Thoracic aorta endothelial cell (primary cell): ENCODE results near the gene EXO5. TPM values are rescaled to one million over a fixed set of nuclear protein-coding genes. Genes with fewer than 3 reads are reported as not detected.

ENCODE experiments used
- small RNA-seq: library from RNA; depleted of rRNA; stranded (forward); fragments of <200 nt; gene quantifications from one replicate; pipeline ENCODE3, GENCODE V24; 2012
- total RNA-seq: library from RNA; depleted of rRNA; stranded (reverse); fragments of >200 nt; gene quantifications from 2 replicates; pipeline ENCODE4 v1.2.3, GENCODE V29; 2012

Gene EXO5, protein sequence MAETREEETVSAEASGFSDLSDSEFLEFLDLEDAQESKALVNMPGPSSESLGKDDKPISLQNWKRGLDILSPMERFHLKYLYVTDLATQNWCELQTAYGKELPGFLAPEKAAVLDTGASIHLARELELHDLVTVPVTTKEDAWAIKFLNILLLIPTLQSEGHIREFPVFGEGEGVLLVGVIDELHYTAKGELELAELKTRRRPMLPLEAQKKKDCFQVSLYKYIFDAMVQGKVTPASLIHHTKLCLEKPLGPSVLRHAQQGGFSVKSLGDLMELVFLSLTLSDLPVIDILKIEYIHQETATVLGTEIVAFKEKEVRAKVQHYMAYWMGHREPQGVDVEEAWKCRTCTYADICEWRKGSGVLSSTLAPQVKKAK
- 9.7 and 11.0 TPM in 2 replicates for total RNA-seq

DNA sequence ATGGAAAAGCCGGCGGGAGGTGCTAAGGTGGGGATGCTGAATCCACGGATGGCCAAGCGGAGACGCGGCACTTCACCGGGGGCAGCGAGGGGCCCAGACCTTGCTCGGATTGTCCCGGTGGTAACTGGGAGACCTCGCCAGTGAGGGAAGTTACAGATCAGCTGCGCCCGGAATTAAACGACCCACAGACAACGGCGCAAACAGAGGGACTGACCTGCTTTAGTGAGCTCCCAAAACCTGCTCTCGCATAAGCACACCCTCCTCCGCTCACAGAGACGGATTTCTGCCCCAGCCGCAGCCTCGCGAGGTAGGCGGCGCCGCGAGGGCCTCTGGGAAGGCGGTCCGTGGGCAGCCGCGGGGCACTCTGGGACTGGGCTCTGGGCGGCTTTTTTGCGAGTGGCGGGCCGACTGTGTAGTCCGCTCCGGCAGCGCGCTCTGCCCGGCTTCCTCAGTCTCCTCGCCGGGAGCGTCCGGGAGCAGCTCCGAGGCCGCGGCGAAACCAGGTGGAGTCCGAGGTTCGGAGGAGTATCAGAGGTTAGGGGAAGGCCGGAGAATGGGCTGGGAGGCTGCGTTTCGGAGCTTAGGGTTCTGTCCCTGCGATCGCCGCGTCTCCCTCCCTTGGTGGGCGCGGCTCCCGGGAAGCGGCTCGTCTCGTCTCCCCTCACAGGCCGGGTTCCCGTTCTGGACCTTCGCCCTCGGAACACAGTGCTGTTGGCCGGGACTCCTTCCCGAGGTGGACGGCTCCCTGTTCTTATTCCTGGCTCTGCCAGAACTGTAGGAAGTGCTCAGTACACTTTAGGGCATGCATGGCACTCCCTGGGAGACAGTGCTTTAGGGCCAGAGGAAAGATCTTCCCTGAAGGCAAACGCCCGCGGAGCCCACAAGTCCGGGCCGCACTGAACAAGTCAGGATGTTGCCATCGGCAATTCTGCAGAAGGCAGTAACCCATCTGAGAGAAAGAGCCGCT, at the start of gene EXO5:
Gene EXO5 (plus strand): TSS at position 393 of the 967 bp plus-strand sequence. CDS start 5,778 bp downstream, outside the sequence.

DNA sequence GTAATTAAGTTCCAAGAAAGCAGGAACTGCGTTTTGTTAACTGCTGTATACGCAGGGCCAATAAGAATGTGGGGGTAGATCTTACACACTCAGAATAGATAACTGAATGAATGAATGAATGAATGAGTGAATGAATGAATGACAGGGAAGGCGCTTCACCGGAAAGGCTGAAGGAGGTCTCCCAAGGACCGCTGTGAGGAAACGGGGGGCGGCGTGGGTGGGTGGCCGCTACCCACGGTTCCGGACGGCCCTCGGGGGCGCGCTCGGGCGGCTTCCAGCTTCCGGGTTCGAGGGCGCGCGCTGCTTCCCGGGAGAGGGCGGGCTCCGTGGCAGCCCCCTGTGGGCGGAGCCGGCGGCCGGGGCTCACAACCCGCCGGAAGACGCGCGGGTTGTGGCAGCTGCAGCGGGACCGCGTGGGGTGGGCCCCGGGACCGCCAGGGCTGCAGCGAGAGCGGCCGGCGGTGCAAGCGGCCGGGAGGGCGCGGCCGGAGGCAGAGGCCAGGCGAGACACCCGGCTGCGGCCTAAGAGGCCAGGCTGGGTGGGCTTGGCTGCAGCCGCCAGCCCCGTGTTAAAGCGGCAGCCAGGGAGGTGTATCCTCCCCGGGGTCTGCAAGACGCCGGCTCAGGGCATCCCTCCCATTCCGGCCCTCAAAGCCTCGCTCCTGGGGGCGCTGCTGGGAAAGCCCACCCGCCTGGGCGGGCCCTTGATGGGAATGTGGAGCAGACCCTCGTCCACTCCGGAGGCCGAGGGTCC, 31.5 kb upstream of the EXO5 start, which contains the start of gene ZFP69:
Gene ZFP69 (plus strand): TSS at position 367 of the 754 bp plus-strand sequence. CDS start 2,072 bp downstream, outside the sequence.

DNA sequence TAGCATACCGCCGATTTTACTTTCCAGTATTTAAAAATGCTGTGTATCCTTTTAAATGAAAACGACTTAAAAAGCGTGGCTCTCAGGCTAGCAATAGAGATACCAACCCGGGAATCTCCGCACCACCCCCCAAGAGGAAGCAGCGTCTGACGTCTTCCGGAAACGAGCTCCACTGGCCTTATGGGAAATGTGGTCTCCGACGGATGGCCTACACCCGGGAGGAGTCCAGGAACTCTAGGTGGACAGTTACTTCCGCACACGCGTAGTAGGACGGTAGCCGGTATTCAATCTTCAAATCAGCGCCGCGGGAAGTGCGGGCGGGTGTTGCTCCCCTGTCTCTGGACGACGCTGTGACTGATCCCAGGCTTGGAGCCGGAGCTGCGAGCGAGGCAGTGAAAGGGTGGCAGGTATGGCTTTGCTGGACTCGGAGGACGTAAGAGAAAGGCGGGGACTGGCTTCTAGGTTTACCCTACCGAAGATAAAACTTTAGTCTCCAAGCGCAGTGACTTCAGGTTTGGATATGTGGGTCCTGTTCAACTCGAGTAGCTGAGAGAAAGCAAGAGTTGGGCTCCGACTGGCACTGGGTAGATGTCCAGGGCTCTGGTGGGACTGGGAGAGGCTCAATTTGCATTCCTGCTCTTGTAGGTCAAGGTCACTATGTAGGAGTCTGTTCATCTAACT, 23.0 kb downstream of the EXO5 start, which contains the start of gene ZNF684:
Gene ZNF684 (plus strand): TSS at position 257 of the 681 bp plus-strand sequence. CDS start 1,530 bp downstream, outside the sequence.

Small RNA genes within 50 kb of the gene (small RNA-seq; reads per million reads assigned to genes)
- gene AL356379.1, result not detected

Other genes with a start within 250 kb of the EXO5 start
- gene COL9A2, start 191.5 kb upstream of the EXO5 start, total RNA-seq, result 0.14 and 0.53 TPM in 2 replicates
- gene SMAP2, start 135.0 kb upstream of the EXO5 start, total RNA-seq, result 12.8 and 16.1 TPM in 2 replicates
- gene ZFP69B, start 58.3 kb upstream of the EXO5 start, total RNA-seq, result 3.7 and 4.5 TPM in 2 replicates
- 2.3 and 3.4 TPM in 2 replicates for gene ZFP69, start 31.5 kb upstream of the EXO5 start, total RNA-seq
- 5.0 and 6.1 TPM in 2 replicates for gene ZNF684, start 22.9 kb downstream of the EXO5 start, total RNA-seq
- gene RIMS3, start 156.9 kb downstream of the EXO5 start, total RNA-seq, result 0.13 and 0.22 TPM in 2 replicates
- 19.7 and 24.3 TPM in 2 replicates for gene NFYC, start 182.9 kb downstream of the EXO5 start, total RNA-seq